Measurements from ENCODE around the gene NUDT6.

The NUDT6 gene

GRCh38 chr4:122912810-122913575 lies 9.4 kb downstream of the NUDT6 start:
- no peak for FAIRE-seq

- FAIRE-seq, result no peak
These were observed 10.8 kb downstream of the NUDT6 start for GRCh38 chr4:122911588-122911987.

- no peak for FAIRE-seq
These were observed 12.7 kb downstream of the NUDT6 start for GRCh38 chr4:122909683-122910082.

- no peak for FAIRE-seq
These were observed 14.2 kb downstream of the NUDT6 start for GRCh38 chr4:122908223-122908622.

- FAIRE-seq, result no peak
These were observed 15.5 kb downstream of the NUDT6 start for GRCh38 chr4:122906859-122907305.

GRCh38 chr4:122903766-122904288 lies 18.6 kb downstream of the NUDT6 start:
- no peak for FAIRE-seq

- FAIRE-seq, result no peak
These were observed 21.0 kb downstream of the NUDT6 start for GRCh38 chr4:122901247-122902010.

GRCh38 chr4:122900314-122900713 lies 22.1 kb downstream of the NUDT6 start:
- FAIRE-seq, result no peak

GRCh38 chr4:122899682-122900081 lies 22.7 kb downstream of the NUDT6 start:
- FAIRE-seq, result no peak

GRCh38 chr4:122898370-122899150 lies 23.8 kb downstream of the NUDT6 start:
- FAIRE-seq, result no peak

GRCh38 chr4:122896270-122896669 lies 26.1 kb downstream of the NUDT6 start:
- FAIRE-seq, result no peak

GRCh38 chr4:122895336-122895995 lies 26.9 kb downstream of the NUDT6 start:
- FAIRE-seq, result peak; percentile 15

- no peak for FAIRE-seq
These were observed 27.6 kb downstream of the NUDT6 start for GRCh38 chr4:122894827-122895226.

GRCh38 chr4:122890147-122890795 lies 32.1 kb downstream of the NUDT6 start:
- no peak for FAIRE-seq

GRCh38 chr4:122889726-122890125 lies 32.7 kb downstream of the NUDT6 start:
- FAIRE-seq, result no peak

- no peak for FAIRE-seq
These were observed 37.9 kb downstream of the NUDT6 start for GRCh38 chr4:122884499-122884898.

- no peak for FAIRE-seq
These were observed 39.3 kb downstream of the NUDT6 start for GRCh38 chr4:122882857-122883735.

- no peak for FAIRE-seq
These were observed 43.4 kb downstream of the NUDT6 start for GRCh38 chr4:122879001-122879400.

- FAIRE-seq, result no peak
These were observed 45.9 kb downstream of the NUDT6 start for GRCh38 chr4:122876456-122876855.

- FAIRE-seq, result no peak
These were observed 46.4 kb downstream of the NUDT6 start for GRCh38 chr4:122875949-122876348.
